Endothelial cell of umbilical vein (primary cell): Measurements from ENCODE around the gene DGKB. TPM values are rescaled to one million over a fixed set of nuclear protein-coding genes. Genes with fewer than 3 reads are reported as not detected.

ENCODE experiments used
- BruUV-seq: library from RNA; stranded (reverse); fragments of 400-500 nt; replicated peaks from 2 replicates; lab custom pipeline; 2021; lab: Mats Ljungman, UMichigan
- CTCF ChIA-PET: fragments of 300-600, 350-600 bp; sonication (Branson Sonifier 250); formaldehyde crosslinking; loops from one replicate; lab custom pipeline; 2021; ENCODE audit warnings: antibody characterized with exemption, inconsistent platforms; lab: Charles Lee
- POLR2A ChIA-PET: fragments of 300-600, 350-600 bp; sonication (Branson Sonifier 250); formaldehyde crosslinking; loops from one replicate; lab custom pipeline; 2021; ENCODE audit warnings: antibody characterized with exemption, inconsistent platforms; lab: Charles Lee
- DNase-seq: peaks from one replicate; pipeline ENCODE4 v3.0.0-alpha.2; 2011; ENCODE audit warnings: low read depth, low spot score
- FAIRE-seq: peaks from 2 replicates; lab custom pipeline; 2011; peaks lifted over from hg19 to GRCh38; lab: Jason Lieb, UNC
- H2AFZ ChIP-seq: 2 replicates; pipeline ENCODE4 v1.6.0; 2012; ENCODE audit warnings: low read depth, low read length, control low read depth, inconsistent platforms
- H3K27ac ChIP-seq: 2 replicates; pipeline ENCODE4 v1.5.1; 2011; ENCODE audit warnings: low read depth, mild to moderate bottlenecking, control low read depth, low read length, moderate library complexity; ENCODE audit not compliant: insufficient read depth
- H3K27me3 ChIP-seq, 2 experiments: 2 replicates each; pipeline versions ENCODE4 v1.6.0 to v1.6.1; 2011; ENCODE audit warnings: low read length in 2 of 2, mixed read lengths in 1 of 2; ENCODE audit not compliant: control insufficient read depth in 2 of 2, insufficient read depth in 2 of 2
- H3K36me3 ChIP-seq, 2 experiments: 2 replicates in 1 of 2; 3 replicates in 1 of 2; pipeline ENCODE4 v1.5.1; 2011; ENCODE audit warnings: low read length in 2 of 2, mild to moderate bottlenecking in 1 of 2, moderate library complexity in 1 of 2; ENCODE audit not compliant: control insufficient read depth in 2 of 2, insufficient read depth in 2 of 2; ENCODE audit errors: extremely low read depth in 1 of 2
- H3K4me1 ChIP-seq: 3 replicates; pipeline ENCODE4 v1.5.1; 2011; ENCODE audit warnings: mild to moderate bottlenecking, low read length; ENCODE audit not compliant: control insufficient read depth, insufficient read depth; ENCODE audit errors: extremely low read depth
- H3K4me2 ChIP-seq: 2 replicates; pipeline ENCODE4 v1.6.1; 2011; ENCODE audit warnings: low read length, control low read depth, mixed read lengths; ENCODE audit not compliant: insufficient read depth
- H3K4me3 ChIP-seq, 3 experiments: fragments of 200-600 bp in 1 of 3; sonication (generic), shearing (Covaris generic) in 1 of 3; replicated peaks in 1 of 3; 2 replicates each; pipeline ENCODE4 v1.5.1; 2011 to 2016; ENCODE audit warnings: control low read depth in 3 of 3, low read length in 3 of 3, mild to moderate bottlenecking in 2 of 3, inconsistent platforms in 1 of 3, low read depth in 1 of 3, moderate library complexity in 1 of 3; ENCODE audit not compliant: insufficient read depth in 1 of 3
- H3K79me2 ChIP-seq: 2 replicates; pipeline ENCODE4 v1.6.0; 2012; ENCODE audit warnings: low read length, inconsistent platforms; ENCODE audit not compliant: control insufficient read depth, insufficient read depth
- H3K9ac ChIP-seq: replicated peaks from 2 replicates; pipeline ENCODE3; 2011; ENCODE audit warnings: low read length, control low read depth; ENCODE audit not compliant: insufficient read depth; ENCODE audit errors: extremely low read depth
- H3K9me1 ChIP-seq: replicated peaks from 3 replicates; pipeline ENCODE4 v1.6.0; 2011; ENCODE audit warnings: mild to moderate bottlenecking, low read length; ENCODE audit not compliant: control insufficient read depth, insufficient read depth; ENCODE audit errors: extremely low read depth
- H3K9me3 ChIP-seq: replicated peaks from 2 replicates; pipeline ENCODE4 v1.5.1; 2012; ENCODE audit warnings: low read length, inconsistent platforms; ENCODE audit not compliant: control insufficient read depth, insufficient read depth
- H4K20me1 ChIP-seq: replicated peaks from 2 replicates; pipeline ENCODE3; 2011; ENCODE audit warnings: mild to moderate bottlenecking, low read length; ENCODE audit not compliant: control insufficient read depth, insufficient read depth; ENCODE audit errors: extremely low read depth
- CTCF ChIP-seq, 2 donors: IDR thresholded peaks; 1 replicate in 1 of 2; 2 replicates in 1 of 2; pipeline ENCODE4 v1.5.1; 2011; ENCODE audit warnings: low read length in 2 of 2, mild to moderate bottlenecking in 2 of 2, moderate library complexity in 2 of 2, control low read depth in 1 of 2, inconsistent platforms in 1 of 2, low read depth in 1 of 2; ENCODE audit not compliant: insufficient read depth in 1 of 2; ENCODE audit errors: extremely low read depth in 1 of 2
- EZH2 ChIP-seq: IDR thresholded peaks from 2 replicates; pipeline ENCODE4 v1.6.1; 2012; ENCODE audit warnings: borderline replicate concordance, low read depth, mild to moderate bottlenecking, moderate library complexity, low read length, inconsistent platforms; ENCODE audit not compliant: severe bottlenecking
- FOS ChIP-seq: IDR thresholded peaks from 2 replicates; pipeline ENCODE4 v1.6.1; 2011; ENCODE audit warnings: mild to moderate bottlenecking, low read length, moderate library complexity, borderline replicate concordance; ENCODE audit not compliant: insufficient read depth
- GATA2 ChIP-seq: IDR thresholded peaks from 2 replicates; pipeline ENCODE4 v1.7.0; 2011; ENCODE audit warnings: low read depth, mild to moderate bottlenecking, moderate library complexity, mixed read lengths, low read length; ENCODE audit not compliant: insufficient read length, insufficient read depth
- MAX ChIP-seq: IDR thresholded peaks from 2 replicates; pipeline ENCODE4 v1.6.1; 2011; ENCODE audit not compliant: insufficient read depth, insufficient read length
- MYC ChIP-seq: IDR thresholded peaks from one replicate; pipeline ENCODE4 v1.6.1; 2011; ENCODE audit warnings: mild to moderate bottlenecking, low read depth, low read length
- POLR2A ChIP-seq: IDR thresholded peaks from 2 replicates; pipeline ENCODE4 v1.6.1; 2012; ENCODE audit warnings: low read depth, mild to moderate bottlenecking, control low read depth, low read length
- POLR2AphosphoS5 ChIP-seq: IDR thresholded peaks from 2 replicates; pipeline ENCODE4 v1.6.1; 2012; ENCODE audit warnings: low read depth, mild to moderate bottlenecking, control low read depth, low read length, moderate library complexity; ENCODE audit not compliant: insufficient read depth
- dilution Hi-C: fragments of 300-500 bp; cut with MboI; formaldehyde crosslinking; loops from one replicate; pipeline ENCODE4 v1.15.0; 2019; ENCODE audit warnings: low sequenced_read_pairs; ENCODE audit not compliant: extremely low pct_ligation_motif_present
- intact Hi-C: fragments of 100-400 bp; cut with micrococcal nuclease; formaldehyde crosslinking; loops from one replicate; pipeline ENCODE4 v1.10.0; 2022
- polyA plus RNA-seq, 4 experiments: library from polyadenylated mRNA; depleted of rRNA in 3 of 4; stranded (reverse) in 3 of 4; unstranded in 1 of 4; fragments of >200 nt; gene quantifications; 2 replicates each; pipeline versions ENCODE4 v1.2.1 to v1.2.3, GENCODE V29; 2011 to 2012; ENCODE audit warnings: missing spikeins in 1 of 4
- total RNA-seq: library from RNA; stranded (reverse); gene quantifications from 2 replicates; pipeline ENCODE4 v1.2.3, GENCODE V29; 2021

Gene DGKB
- total and polyA plus RNA-seq, 2 donors (not counting 3 experiments of a cell fraction or from before 2014, with no cell fraction given): not detected

- Histone ChIP-seq H3K4me2 (no peak overlapping the region), H2AFZ (no peak overlapping the region), H3K4me3 (no peak overlapping the region), H4K20me1 (no peaks in the 10 kb centered on the region), H3K36me3 (no peaks in the 10 kb centered on the region), H3K4me1 (no peaks in the 10 kb centered on the region), H3K27ac (no peak overlapping the region), H3K9me1 (no peaks in the 10 kb centered on the region), H3K9ac (no peak overlapping the region), H3K79me2 (no peaks in the 10 kb centered on the region), H3K27me3 (no peaks in the 10 kb centered on the region), H3K9me3 (no peaks in the 10 kb centered on the region)
- intact Hi-C loops: no loop called here
- DNase-seq (no peak), FAIRE-seq (no peak)
- BruUV-seq: no TSS peak
- CTCF ChIA-PET: no interaction called here
- POLR2A ChIA-PET: no interaction called here
- no peak for TF ChIP-seq MYC
- TF ChIP-seq GATA2: no peak
- TF ChIP-seq POLR2AphosphoS5: no peak
- TF ChIP-seq CTCF (IDR thresholded peaks at IDR 0.05; ENCODE audit: extremely low read depth in 1 of 2, insufficient read depth in 1 of 2, low read depth in 1 of 2, low read length in 2 of 2): no peak
- TF ChIP-seq EZH2: no peak
- TF ChIP-seq FOS: no peak
- TF ChIP-seq MAX: no peak
- TF ChIP-seq POLR2A: no peak
- dilution Hi-C loops: no loop called here
Observed at GRCh38 chr7:14228341-14228740, 674.2 kb downstream of the DGKB start.
